ENCODE data around the gene SH3RF1. TPM values are rescaled to one million over a fixed set of nuclear protein-coding genes. Genes with fewer than 3 reads are reported as not detected.

SH3RF1 gene
- total and polyA plus RNA-seq, 4 donors, result 5.3 to 33.1 (median 16.3) TPM

GRCh38 chr4:169208516-169208915 is 62.2 kb downstream of the SH3RF1 start:
- DNase-seq (no peak), ATAC-seq (ENCODE audit: insufficient read depth, low FRiP score) (no peak)
- Histone ChIP-seq H3K4me3 (peak overlapping the region; percentile 12), H3K9me3 (ENCODE audit: control insufficient read depth in 4 of 4, insufficient read depth in 3 of 4, low read length in 3 of 4) (no peaks in the 10 kb centered on the region), H3K4me1 (ENCODE audit: control insufficient read depth in 5 of 5, insufficient read depth in 5 of 5, low read length in 5 of 5) (peaks cover 0 to 29% (median 8%) of the 10 kb centered on the region in 5 donors), H3K9ac (ENCODE audit: insufficient read depth in 1 of 2, low read length in 2 of 2) (no peak overlapping the region), H3K36me3 (ENCODE audit: control insufficient read depth in 4 of 4, insufficient read depth in 4 of 4, low read length in 4 of 4) (no peaks in the 10 kb centered on the region), H3K27me3 (ENCODE audit: control insufficient read depth in 3 of 3, insufficient read depth in 3 of 3, low read length in 2 of 3) (no peaks in the 10 kb centered on the region), H3K27ac (ENCODE audit: low read depth in 1 of 2, low read length in 1 of 2) (no peak overlapping the region)
- WGBS, 2 donors, result 90% methylated on average over 1 of the region's 1 CpG
- TF ChIP-seq, protein P1, sequence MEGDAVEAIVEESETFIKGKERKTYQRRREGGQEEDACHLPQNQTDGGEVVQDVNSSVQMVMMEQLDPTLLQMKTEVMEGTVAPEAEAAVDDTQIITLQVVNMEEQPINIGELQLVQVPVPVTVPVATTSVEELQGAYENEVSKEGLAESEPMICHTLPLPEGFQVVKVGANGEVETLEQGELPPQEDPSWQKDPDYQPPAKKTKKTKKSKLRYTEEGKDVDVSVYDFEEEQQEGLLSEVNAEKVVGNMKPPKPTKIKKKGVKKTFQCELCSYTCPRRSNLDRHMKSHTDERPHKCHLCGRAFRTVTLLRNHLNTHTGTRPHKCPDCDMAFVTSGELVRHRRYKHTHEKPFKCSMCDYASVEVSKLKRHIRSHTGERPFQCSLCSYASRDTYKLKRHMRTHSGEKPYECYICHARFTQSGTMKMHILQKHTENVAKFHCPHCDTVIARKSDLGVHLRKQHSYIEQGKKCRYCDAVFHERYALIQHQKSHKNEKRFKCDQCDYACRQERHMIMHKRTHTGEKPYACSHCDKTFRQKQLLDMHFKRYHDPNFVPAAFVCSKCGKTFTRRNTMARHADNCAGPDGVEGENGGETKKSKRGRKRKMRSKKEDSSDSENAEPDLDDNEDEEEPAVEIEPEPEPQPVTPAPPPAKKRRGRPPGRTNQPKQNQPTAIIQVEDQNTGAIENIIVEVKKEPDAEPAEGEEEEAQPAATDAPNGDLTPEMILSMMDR (IDR thresholded peaks at IDR 0.05; ENCODE audit: control extremely low read depth, extremely low read depth), result no peak

GRCh38 chr4:169208090-169208455 is 62.7 kb downstream of the SH3RF1 start:
- H3K4me3 ChIP-seq, result no peak overlapping the region
- DNase-seq, result peak in 2 of 3 donors; percentile 49 to 53
- no peak overlapping the region for H3K27ac ChIP-seq (ENCODE audit: low read depth in 1 of 2, low read length in 1 of 2)
- H3K9me3 ChIP-seq (ENCODE audit: control insufficient read depth in 4 of 4, insufficient read depth in 3 of 4, low read length in 3 of 4), result no peaks in the 10 kb centered on the region
- no peak overlapping the region for H3K9ac ChIP-seq (ENCODE audit: insufficient read depth in 1 of 2, low read length in 2 of 2)
- H3K27me3 ChIP-seq (ENCODE audit: control insufficient read depth in 3 of 3, insufficient read depth in 3 of 3, low read length in 2 of 3), result no peaks in the 10 kb centered on the region
- 67 to 85% methylated on average over 3 of the region's 3 CpGs for WGBS, 2 donors
- peaks cover 0 to 30% (median 8%) of the 10 kb centered on the region in 5 donors for H3K4me1 ChIP-seq (ENCODE audit: control insufficient read depth in 5 of 5, insufficient read depth in 5 of 5, low read length in 5 of 5)
- TF ChIP-seq, protein P1 (IDR thresholded peaks at IDR 0.05; ENCODE audit: control extremely low read depth, extremely low read depth), result no peak
- H3K36me3 ChIP-seq (ENCODE audit: control insufficient read depth in 4 of 4, insufficient read depth in 4 of 4, low read length in 4 of 4), result no peaks in the 10 kb centered on the region
- ATAC-seq (ENCODE audit: insufficient read depth, low FRiP score), result no peak

- no peaks in the 10 kb centered on the region for H3K27me3 ChIP-seq (ENCODE audit: control insufficient read depth in 3 of 3, insufficient read depth in 3 of 3, low read length in 2 of 3)
- no peaks in the 10 kb centered on the region for H3K36me3 ChIP-seq (ENCODE audit: control insufficient read depth in 4 of 4, insufficient read depth in 4 of 4, low read length in 4 of 4)
- H3K4me3 ChIP-seq, result no peak overlapping the region
- TF ChIP-seq, protein P1 (IDR thresholded peaks at IDR 0.05; ENCODE audit: control extremely low read depth, extremely low read depth), result no peak
- no peak for ATAC-seq (ENCODE audit: insufficient read depth, low FRiP score)
- WGBS, 2 donors, result 81 to 88% methylated on average over 2 of the region's 2 CpGs
- no peak for DNase-seq
- no peak overlapping the region for H3K27ac ChIP-seq (ENCODE audit: low read depth in 1 of 2, low read length in 1 of 2)
- no peaks in the 10 kb centered on the region for H3K9me3 ChIP-seq (ENCODE audit: control insufficient read depth in 4 of 4, insufficient read depth in 3 of 4, low read length in 3 of 4)
- peaks cover 0 to 30% (median 8%) of the 10 kb centered on the region in 5 donors for H3K4me1 ChIP-seq (ENCODE audit: control insufficient read depth in 5 of 5, insufficient read depth in 5 of 5, low read length in 5 of 5)
- H3K9ac ChIP-seq (ENCODE audit: insufficient read depth in 1 of 2, low read length in 2 of 2), result no peak overlapping the region
These were observed 63.2 kb downstream of the SH3RF1 start for GRCh38 chr4:169207436-169208089.

- Histone ChIP-seq H3K27me3 (ENCODE audit: control insufficient read depth in 3 of 3, insufficient read depth in 3 of 3, low read length in 2 of 3) (no peaks in the 10 kb centered on the region), H3K9ac (ENCODE audit: insufficient read depth in 1 of 2, low read length in 2 of 2) (no peak overlapping the region), H3K4me1 (ENCODE audit: control insufficient read depth in 5 of 5, insufficient read depth in 5 of 5, low read length in 5 of 5) (peaks cover 0 to 43% (median 17%) of the 10 kb centered on the region in 5 donors), H3K27ac (ENCODE audit: low read depth in 1 of 2, low read length in 1 of 2) (no peak overlapping the region), H3K9me3 (ENCODE audit: control insufficient read depth in 4 of 4, insufficient read depth in 3 of 4, low read length in 3 of 4) (no peaks in the 10 kb centered on the region), H3K36me3 (ENCODE audit: control insufficient read depth in 4 of 4, insufficient read depth in 4 of 4, low read length in 4 of 4) (no peaks in the 10 kb centered on the region), H3K4me3 (no peak overlapping the region)
- TF ChIP-seq, protein P1 (IDR thresholded peaks at IDR 0.05; ENCODE audit: control extremely low read depth, extremely low read depth), result no peak
- ATAC-seq (ENCODE audit: insufficient read depth, low FRiP score) (no peak), DNase-seq (no peak)
These were observed 65.0 kb downstream of the SH3RF1 start for GRCh38 chr4:169205744-169206080.

Data from lung (tissue), 12 donors.